BJ (cell line): Measurements from ENCODE around the gene CDH23. TPM values are rescaled to one million over a fixed set of nuclear protein-coding genes. Genes with fewer than 3 reads are reported as not detected.

Experiments used
- CTCF ChIA-PET: fragments of 350-600 bp; formaldehyde crosslinking; extraction: SDS; loops from one replicate; lab custom pipeline; 2021; ENCODE audit warnings: antibody characterized with exemption, inconsistent platforms; lab: Yijun Ruan, JAX
- POLR2A ChIA-PET: fragments of 300-600 bp; sonication (Branson Sonifier 250); formaldehyde crosslinking; extraction: SDS; loops from one replicate; lab custom pipeline; 2021; ENCODE audit warnings: antibody characterized with exemption; lab: Charles Lee
- DNase-seq: peaks from one replicate; pipeline ENCODE4 v3.0.0-alpha.2; 2011; ENCODE audit warnings: low read depth
- H3K27me3 ChIP-seq: 2 replicates; pipeline ENCODE4 v1.6.0; 2011; ENCODE audit warnings: low read length; ENCODE audit not compliant: control insufficient read depth, insufficient read depth
- H3K36me3 ChIP-seq: 2 replicates; pipeline ENCODE4 v1.5.1; 2011; ENCODE audit warnings: low read length; ENCODE audit not compliant: control insufficient read depth, insufficient read depth
- H3K4me3 ChIP-seq: 2 replicates; pipeline ENCODE4 v1.5.1; 2011; ENCODE audit warnings: low read depth, mild to moderate bottlenecking, control low read depth, low read length
- polyA plus RNA-seq: library from polyadenylated mRNA; depleted of rRNA; stranded (reverse); fragments of >200 nt; gene quantifications from 2 replicates; pipeline ENCODE4 v1.2.3, GENCODE V29; 2011
- TF ChIP-seq, protein P1 (sequence below): IDR thresholded peaks from 2 replicates; pipeline ENCODE4 v1.5.1; 2011; ENCODE audit warnings: low read depth, mild to moderate bottlenecking, control low read depth, inconsistent platforms, low read length, moderate library complexity; ENCODE audit not compliant: insufficient read depth

CDH23 gene
- polyA plus RNA-seq, 1 experiment: 0.05 TPM

DNA sequence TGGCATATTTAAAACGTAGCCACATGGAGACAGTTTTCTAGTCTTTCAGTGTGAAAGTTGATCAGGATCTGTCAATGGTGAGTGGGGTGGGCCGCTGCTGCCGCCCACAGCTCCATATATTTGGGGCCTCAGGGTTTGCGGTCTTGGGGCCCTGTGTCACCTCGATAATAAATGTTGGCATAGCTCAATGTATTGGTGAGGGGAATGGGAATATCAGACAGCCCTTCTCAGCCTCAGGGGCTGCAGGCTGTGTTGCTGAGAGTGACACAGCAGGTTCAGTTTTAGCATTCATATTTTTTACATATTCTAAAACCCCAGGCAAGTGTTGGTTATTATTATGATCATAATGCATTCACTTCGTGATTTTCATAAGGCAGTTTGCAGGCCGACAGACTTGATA is 5.3 kb downstream of the CDH23 start:
- DNase-seq: no peak
- no peaks in the 10 kb centered on the region for H3K36me3 ChIP-seq
- H3K27me3 ChIP-seq: peaks cover 31% of the 10 kb centered on the region
- POLR2A ChIA-PET: no interaction called here
- no peak overlapping the region for H3K4me3 ChIP-seq
- TF ChIP-seq, protein P1, sequence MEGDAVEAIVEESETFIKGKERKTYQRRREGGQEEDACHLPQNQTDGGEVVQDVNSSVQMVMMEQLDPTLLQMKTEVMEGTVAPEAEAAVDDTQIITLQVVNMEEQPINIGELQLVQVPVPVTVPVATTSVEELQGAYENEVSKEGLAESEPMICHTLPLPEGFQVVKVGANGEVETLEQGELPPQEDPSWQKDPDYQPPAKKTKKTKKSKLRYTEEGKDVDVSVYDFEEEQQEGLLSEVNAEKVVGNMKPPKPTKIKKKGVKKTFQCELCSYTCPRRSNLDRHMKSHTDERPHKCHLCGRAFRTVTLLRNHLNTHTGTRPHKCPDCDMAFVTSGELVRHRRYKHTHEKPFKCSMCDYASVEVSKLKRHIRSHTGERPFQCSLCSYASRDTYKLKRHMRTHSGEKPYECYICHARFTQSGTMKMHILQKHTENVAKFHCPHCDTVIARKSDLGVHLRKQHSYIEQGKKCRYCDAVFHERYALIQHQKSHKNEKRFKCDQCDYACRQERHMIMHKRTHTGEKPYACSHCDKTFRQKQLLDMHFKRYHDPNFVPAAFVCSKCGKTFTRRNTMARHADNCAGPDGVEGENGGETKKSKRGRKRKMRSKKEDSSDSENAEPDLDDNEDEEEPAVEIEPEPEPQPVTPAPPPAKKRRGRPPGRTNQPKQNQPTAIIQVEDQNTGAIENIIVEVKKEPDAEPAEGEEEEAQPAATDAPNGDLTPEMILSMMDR: no peak
- CTCF ChIA-PET: interaction anchor here (1.3 kb wide), 1 partner anchor 17 kb away, joined by 3 read pairs; no protein-coding TSS in a partner anchor

DNA sequence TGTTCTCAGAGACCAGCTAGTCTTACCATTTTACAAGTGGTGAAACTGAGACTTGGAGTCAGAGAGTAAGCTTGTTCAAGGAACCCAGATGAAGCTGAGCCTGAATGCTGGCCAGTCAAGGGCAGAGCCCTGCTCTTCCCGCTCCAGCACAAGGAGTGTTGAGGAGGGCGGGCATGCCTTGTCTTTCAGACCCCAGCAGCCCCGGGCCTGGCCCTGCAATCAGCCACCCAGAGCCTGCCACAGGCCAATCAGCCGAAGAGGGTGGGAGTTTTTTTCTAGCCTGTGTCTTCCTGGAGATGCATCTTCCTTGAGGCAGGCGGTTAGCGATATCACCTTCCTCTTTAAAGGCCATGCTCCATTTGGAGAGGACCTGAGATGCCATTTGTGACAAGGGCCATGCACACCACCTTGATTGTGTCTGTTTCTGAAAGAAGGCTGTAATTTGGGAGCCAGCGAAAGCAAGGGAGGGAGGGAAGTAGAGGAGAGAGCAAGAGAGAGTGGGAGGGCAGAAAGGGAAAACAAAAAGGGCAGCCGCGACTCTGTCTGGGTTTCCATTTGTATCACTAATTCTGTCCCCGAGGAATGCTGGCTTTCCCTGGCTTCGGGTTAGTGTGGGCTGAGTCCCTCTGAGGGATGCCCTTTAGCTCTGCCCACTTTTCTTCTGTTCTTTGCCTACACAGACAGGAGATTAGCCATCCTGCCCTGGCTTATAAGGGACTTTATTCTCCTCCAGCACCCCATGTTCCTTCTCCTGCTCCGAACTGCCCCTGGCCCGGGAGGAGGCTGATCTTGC is 8.0 kb downstream of the CDH23 start:
- CTCF ChIA-PET: interaction anchor here (0.6 kb wide), 1 partner anchor 85 kb away, joined by 3 read pairs; no protein-coding TSS in a partner anchor
- no peaks in the 10 kb centered on the region for H3K36me3 ChIP-seq
- no peak for DNase-seq
- H3K4me3 ChIP-seq: no peak overlapping the region
- peaks cover 8% of the 10 kb centered on the region for H3K27me3 ChIP-seq
- TF ChIP-seq, protein P1: no peak
- POLR2A ChIA-PET: no interaction called here

DNA sequence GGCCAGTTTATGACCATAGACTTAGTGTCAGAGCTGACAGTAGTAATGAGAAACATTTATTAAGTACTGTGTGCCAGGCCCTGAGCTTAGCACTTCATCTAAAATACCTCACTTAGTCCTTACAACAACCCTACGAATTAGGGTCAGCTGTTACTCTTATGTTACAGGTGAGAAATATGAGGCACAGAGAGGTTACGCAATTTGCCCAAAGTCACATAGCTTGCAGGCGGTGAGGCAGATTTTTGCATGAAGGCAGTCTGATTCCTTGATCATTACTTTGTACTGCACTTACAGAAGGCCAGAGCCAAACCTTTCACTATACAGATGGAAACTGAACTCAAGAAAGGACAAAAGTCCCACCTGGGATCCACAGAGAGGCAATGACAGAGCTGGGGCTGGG is 10.2 kb downstream of the CDH23 start:
- no peak for DNase-seq
- H3K36me3 ChIP-seq: no peaks in the 10 kb centered on the region
- CTCF ChIA-PET: interaction anchor here (1.7 kb wide), 1 partner anchor 22 kb away, joined by 11 read pairs; no protein-coding TSS in a partner anchor
- H3K4me3 ChIP-seq: no peak overlapping the region
- POLR2A ChIA-PET: no interaction called here
- peaks cover 4% of the 10 kb centered on the region for H3K27me3 ChIP-seq
- TF ChIP-seq, protein P1: no peak

DNA sequence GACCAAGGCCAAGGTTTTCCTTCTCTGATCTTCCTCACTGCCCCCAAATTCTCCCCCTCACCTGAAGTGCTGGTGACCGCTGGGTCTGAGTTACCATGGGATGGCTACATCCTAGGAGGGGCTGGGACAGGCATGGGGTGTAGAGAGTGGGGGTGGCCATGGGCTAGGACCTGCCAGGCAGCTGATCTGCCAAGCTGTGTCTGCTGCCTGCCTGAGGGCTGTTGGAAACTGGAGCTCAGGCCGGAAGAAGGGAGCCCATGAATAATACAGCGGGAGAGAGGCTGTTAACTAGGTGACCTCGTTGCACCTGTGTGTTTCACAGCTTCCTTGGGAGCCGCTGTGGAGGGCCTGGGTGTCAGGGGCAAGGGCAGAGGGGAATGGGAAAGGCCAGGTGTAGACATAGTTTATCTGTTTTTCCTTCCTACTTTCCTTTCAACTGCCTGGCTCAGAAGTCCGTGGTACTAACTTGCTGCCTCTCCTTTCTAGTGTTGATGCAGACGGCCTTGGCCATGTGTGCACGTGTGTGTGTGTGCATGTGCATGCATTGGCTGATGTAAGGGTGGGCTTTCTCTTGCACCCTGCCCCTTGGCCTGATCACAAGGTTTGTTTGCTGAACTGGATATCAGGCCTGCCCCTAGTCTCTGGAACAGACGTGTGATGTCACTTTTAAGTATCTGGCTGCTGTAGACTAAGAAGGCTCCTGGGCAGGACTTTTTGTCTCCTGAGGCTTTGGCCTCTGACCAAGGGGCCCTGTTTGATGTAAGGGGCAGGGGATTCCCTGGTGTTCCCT is 11.9 kb downstream of the CDH23 start:
- Histone ChIP-seq H3K4me3 (no peak overlapping the region), H3K36me3 (no peaks in the 10 kb centered on the region), H3K27me3 (peaks cover 4% of the 10 kb centered on the region)
- DNase-seq: no peak
- CTCF ChIA-PET: interaction anchor here (1.0 kb wide), 1 partner anchor 21 kb away, joined by 3 read pairs; no protein-coding TSS in a partner anchor
- POLR2A ChIA-PET: no interaction called here
- TF ChIP-seq, protein P1: no peak
